ENCODE results near the gene HIVEP2.
"Not testable (repeated sequence)": the region's sequence is repeated elsewhere in the genome, so short reads cannot be mapped to it uniquely, and the experiment has no call there.

The HIVEP2 gene

DNA sequence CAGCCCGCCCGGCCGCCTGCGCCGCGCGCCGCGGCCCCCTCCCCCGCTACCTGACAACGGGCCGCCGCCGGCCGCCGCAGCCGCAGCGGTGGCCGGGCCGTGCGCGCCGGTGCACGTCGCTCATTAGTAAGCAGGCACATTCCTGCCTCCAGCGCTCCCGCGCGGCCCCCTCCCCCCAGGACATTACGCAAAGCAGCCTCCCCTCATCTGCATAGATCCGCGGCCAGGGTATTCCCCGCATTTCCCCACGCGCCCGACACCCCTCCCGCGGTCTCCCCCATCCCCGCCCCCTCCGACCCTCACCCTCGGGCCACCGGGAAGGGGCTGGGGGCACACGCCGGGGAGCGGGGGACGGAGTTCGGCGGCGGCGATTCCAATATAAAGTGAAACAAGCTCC, at the start of gene HIVEP2:
TSS of gene HIVEP2 (minus strand) at position 128 of the 397 bp plus-strand sequence. CDS start 170,438 bp downstream, outside the sequence.
- peak; percentile 55 for DNase-seq

DNA sequence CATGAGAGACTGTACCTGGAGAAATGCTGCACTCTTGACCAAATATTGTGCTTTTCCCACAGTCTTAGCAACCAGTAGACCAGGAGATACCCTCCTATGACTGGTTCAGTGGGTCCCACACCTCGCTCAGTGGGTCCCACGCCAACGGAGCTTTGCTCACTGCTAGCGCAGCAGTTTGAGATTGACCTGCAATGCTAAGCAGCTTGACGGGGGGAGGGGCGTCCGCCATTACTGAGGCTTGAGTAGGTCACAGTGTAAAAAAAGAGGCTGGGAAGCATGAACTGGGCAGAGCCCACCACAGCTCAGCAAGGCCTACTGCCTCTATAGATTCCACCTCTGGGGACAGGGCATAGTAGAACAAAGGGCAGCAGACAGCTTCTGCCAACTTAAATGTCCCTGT, 49.0 kb upstream of the HIVEP2 start:
- DNase-seq = no peak

DNA sequence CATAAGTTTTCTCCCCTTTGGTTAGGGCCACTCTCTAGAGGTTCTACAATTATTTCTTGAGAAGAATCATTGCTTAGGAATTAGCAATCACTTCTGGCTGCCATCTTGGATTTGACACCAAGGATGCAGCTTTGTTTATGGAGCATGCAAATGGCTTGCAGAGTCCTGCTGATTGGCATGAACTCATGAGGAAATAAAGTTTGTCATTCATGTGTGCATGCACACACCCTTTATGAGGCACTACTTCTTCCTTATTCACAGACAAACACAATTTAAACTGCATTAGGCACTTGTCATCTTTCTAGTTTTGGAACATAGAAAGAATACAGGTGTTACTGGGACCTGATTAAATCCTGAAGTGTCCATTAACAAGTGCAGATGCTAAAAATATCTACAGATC, 42.5 kb upstream of the HIVEP2 start:
- DNase-seq = no peak

DNA sequence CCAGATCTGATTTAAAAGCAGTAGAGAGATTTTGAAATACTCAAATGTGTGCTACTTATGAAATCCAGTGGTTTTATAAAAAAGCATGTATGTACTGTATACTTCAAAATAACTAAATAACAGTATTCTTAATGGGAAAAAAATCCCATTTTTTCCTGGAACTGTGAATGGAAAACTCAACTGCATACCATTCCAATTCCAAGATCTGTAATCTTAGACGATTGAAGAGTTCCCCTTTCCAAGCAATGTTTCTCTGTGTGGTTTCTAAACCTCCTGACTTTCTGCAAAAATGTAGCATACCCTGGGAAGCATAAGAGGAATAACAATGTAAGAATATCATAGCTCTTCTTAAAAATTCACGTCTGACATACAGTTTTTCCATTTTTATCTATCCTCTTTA, 40.3 kb upstream of the HIVEP2 start:
- DNase-seq = no peak

DNA sequence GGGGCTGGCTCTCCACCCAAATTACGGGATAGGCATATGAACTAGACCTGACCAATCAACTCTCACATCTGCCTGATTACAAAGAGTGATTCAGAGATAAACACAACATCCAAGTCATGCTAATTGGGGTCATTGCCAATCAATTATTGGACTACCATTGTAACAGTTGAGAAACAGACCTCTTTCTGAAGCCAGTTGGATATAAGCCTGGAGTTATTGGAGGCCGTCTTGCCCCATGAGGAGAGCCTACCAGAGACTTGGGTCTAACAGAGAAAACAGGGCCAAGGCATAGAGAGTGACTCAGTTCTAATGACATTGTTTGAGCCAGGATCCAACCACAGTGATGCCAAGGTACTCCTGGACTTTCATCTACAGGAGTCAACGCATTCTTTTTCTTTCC, 39.4 kb upstream of the HIVEP2 start:
- DNase-seq = no peak

- DNase-seq = no peak
These were observed 30.4 kb upstream of the HIVEP2 start for GRCh38 chr6:142975365-142975764.

GRCh38 chr6:142970941-142971340, 26.0 kb upstream of the HIVEP2 start:
- DNase-seq = not testable (repeated sequence)

GRCh38 chr6:142968601-142969000, 23.6 kb upstream of the HIVEP2 start:
- DNase-seq = no peak

- DNase-seq = no peak
These were observed 21.3 kb upstream of the HIVEP2 start for GRCh38 chr6:142966294-142966693.

DNA sequence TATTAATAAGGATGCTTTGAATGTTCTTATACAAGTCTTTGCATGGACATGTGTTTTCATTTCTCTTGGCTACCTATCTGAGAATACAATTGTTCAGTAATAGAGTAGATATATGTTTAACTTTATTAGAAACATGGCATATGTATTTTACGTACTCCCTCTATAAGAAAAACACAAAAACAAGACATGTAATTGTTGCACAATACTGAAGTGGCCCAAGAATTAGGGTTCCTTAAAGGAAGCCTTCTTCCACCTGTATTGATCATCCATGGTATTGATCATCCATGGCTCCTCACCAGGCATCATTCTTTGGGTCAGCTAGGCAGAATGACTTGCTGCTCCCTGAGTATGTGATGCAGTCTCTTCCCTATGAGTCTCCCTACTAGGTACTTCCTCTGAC, 20.2 kb upstream of the HIVEP2 start:
- DNase-seq = no peak

- DNase-seq = no peak
These were observed 15.1 kb upstream of the HIVEP2 start for GRCh38 chr6:142960098-142960497.

GRCh38 chr6:142958343-142958742, 13.4 kb upstream of the HIVEP2 start:
- no peak for DNase-seq

- DNase-seq = no peak
These were observed 11.8 kb upstream of the HIVEP2 start for GRCh38 chr6:142956726-142957125.

- DNase-seq = no peak
These were observed 9.9 kb upstream of the HIVEP2 start for GRCh38 chr6:142954844-142955243.

DNA sequence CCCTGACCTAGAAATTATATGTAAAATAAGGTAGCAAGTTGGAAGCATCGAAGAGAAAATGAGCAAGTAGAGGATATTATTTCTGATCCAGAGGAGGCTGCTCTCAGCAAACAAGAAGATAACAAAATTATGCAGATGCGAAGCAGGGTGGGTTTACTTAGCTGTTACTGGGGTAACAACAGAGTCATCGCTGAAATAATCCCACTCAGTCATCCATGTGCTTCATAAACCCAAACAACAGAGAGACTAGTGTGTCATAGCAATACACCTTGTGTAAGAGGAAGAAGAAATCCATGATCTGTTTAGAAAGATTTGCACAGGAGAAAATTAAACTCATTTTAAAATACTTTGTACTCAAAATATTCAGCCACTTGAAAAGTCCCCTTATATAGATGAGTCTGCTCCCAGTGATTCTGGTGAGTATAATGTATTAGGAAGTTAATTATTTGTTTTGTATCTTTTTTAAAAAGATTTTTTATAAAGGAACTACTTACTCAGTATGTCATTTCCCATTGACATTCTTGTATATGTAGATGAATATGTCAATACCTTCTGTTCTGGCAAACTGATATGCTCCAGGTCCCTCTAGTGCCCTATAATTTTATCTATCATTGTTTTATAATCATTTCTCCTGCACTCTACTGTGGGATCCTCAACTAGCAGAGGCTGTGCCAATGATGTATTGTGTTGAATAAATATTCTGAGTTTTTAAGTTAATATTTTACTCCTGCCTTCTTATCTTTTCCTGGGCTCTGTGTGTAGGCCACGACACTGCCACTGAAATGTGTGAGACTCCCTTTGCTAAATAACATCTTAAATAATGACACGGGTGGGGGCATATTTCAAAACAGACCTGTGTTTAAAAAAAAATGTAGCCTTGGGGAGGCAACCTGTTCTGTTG, 8.6 kb upstream of the HIVEP2 start:
- DNase-seq = no peak

GRCh38 chr6:142952614-142953013, 7.6 kb upstream of the HIVEP2 start:
- DNase-seq = no peak

- no peak for DNase-seq
These were observed 5.3 kb upstream of the HIVEP2 start for GRCh38 chr6:142950291-142950690.

- DNase-seq = peak; percentile 75
These were observed 2.9 kb upstream of the HIVEP2 start for GRCh38 chr6:142947714-142948480.

GRCh38 chr6:142946924-142947713, 2.1 kb upstream of the HIVEP2 start:
- DNase-seq = peak; percentile 81

DNA sequence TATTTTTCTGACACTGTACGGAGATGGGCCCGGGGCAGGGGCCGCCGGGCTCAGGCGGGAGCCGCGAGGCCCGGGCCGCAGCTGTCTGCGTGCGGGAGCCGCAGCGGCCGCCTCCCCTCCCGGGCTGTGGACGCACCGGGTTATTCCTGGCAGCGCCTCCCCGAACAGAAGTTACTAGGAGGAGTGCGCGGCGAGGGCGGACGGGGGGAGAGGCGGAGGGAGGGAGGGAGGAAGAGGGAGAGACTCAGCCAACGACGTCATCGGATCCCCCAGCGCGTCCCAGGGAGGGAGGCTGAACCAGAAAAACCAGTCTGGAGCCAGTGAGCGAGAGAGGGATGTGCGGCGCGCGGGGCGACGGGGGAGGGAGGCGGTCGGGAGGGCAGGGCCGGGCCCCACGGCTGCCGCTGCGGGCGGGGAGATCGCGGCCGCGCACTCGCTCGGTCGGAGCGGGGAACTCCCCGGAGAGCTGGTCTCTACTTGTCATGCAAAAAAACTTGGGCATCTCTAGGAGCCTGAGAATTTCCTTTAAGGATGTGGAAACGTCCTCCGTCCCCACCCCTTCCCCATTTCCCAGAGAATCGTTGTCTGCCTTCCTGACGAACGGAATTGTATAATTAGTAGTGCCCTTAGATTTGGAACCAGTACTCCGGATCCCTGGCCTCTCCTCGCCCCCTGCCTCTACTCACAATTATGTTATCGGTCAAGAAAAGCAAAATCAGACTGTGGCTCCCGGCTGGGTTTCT, 1.4 kb upstream of the HIVEP2 start:
- peak; percentile 96 for DNase-seq

DNA sequence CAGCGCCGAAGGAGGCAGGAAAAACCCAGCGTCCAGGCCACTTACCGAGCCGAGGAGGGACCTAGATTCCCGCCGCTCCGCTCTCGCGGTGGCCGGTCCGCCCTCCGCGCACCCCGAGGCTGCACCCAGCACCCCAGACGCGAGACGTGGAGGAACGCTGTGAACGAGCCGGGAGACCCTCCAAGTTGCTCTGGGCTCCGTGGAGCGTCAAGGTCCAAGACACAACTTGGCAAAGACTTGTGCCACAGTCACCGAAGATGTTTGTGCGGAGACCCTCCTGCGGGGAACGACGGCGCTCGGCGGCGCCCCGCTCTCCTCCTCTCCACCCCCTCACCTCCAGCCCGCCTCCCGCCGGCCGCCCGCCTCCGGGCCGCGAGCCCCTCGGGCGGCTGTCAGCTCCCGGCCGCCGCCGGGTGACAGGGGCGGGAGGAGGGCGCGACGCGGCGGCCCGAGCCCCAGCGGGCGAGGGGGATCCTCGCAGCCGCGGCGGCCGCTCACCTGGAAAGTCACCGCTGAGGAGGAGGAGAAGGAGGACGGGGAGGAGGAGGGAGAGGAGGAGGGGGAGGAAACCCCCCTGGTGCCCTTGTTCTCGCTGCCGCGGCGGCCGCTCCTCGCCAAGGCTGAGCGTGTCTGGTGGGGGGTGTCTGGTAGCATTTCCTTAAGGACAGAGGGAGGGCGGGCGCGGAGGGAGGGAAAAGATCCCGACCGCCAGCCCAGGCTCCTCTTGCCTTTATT, 637 bp upstream of the HIVEP2 start:
- DNase-seq = peak; percentile 70

All from DMS79 treated with DMSO at 0.1 percent for 48 hours (cell line).